GM18517 (cell line): Measurements from ENCODE around the gene PALM3.

Source experiments
- ATAC-seq: cut with Tn5 transposase; IDR thresholded peaks from one replicate; pipeline ENCODE4 v1.9.1; 2021; ENCODE audit warnings: mild to moderate bottlenecking, moderate library complexity; ENCODE audit not compliant: unreplicated experiment

Gene PALM3, protein sequence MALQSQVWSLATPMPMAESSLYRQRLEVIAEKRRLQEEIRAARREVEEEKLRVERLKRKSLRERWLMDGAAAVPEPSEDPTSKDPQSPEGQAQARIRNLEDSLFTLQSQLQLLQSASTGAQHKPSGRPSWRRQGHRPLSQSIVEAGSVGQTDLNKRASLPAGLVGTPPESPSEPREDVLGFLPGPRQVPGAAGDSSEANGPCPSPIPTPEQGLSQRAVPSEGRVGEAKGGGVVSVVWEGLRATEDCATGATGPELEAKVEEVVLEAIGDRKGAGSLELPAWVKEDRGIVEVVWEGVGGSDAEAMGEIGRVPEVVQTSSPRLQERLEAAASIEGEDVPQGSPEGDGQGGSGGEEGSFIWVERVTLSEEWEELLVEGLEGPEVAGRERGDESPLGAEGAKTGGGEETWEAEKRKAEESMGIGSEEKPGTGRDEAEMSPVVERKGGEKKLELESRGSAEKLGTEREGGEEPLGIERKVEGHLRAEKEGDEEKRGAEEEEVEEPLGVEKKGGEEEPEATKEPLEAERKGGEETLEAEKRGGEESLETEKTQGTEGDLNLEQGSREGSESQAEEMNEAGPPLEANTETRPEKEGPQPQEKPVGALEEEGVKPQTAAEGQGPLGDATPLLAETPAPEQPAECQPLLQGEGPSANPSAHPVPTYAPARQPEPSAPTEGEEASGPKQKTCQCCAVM

GRCh38 chr19:14061751-14062557, at the start of gene PALM3:
PALM3 (minus strand) TSS chr19:14062076; CDS start chr19:14061980, 96 bp downstream.
- ATAC-seq: no peak

DNA sequence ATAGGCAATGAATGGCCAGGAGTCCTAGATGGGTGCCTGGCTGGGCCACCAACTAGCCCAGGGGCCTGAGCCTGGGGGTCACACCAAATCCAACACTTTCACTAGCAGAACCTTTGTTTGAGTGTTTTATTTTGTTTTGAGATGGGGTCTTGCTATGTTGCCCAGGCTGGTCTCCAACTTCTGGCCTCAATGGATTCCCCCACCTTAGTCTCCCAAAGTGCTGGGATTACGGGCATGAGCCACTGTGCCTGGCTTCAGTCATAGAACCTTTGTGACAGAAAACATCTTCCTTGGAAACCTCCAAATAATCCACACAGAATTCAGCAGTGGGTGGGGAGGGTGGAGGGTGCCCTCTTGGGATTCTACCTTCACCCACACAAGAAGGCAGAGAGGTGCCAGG, 49.6 kb upstream of the PALM3 start:
- ATAC-seq: no peak

- ATAC-seq: no peak
Measured at GRCh38 chr19:14110650-14111049, 48.8 kb upstream of the PALM3 start.

GRCh38 chr19:14107581-14108461, 45.9 kb upstream of the PALM3 start:
- ATAC-seq: no peak

DNA sequence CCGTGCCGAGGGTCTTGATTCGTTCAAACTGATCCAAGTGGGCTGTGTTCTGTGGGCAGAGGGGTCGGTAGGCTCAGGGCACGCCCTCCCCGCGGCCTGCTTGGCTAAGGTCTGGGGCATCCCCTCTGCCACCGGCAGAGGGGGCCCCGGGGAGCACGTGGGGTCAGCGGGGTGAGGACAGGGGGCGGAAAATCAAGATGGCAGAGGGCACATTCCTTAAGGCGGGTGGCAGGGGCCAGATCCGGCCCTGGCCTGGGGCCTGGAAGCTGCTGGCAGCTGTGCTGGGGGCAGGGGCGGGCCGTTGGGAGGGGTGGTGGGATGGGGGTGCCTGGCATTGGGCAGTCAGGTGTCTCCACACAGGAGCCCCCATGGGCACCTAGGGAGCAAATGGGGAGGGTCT, 45.0 kb upstream of the PALM3 start:
- ATAC-seq: no peak

- no peak for ATAC-seq
Measured at GRCh38 chr19:14105680-14106079, 43.8 kb upstream of the PALM3 start.

DNA sequence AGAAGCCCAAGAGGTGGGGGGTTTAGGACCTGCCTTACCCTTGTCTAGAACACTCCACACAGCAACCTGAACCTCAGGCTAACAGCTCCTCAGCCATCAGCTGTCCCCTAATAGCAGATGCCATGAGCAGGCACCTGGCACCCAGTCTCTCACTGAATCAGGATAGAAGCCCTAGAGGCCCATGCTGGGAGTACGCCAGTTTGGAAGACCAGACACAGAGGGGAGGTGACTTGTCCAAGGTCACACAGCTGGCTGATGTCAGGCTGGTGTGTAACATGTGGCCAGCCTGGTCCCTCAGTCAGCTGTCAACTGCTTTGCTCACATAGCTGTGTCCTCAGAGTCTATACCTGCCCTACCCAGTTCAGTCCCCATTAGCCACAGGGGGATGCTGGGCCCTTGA, 41.4 kb upstream of the PALM3 start:
- no peak for ATAC-seq

DNA sequence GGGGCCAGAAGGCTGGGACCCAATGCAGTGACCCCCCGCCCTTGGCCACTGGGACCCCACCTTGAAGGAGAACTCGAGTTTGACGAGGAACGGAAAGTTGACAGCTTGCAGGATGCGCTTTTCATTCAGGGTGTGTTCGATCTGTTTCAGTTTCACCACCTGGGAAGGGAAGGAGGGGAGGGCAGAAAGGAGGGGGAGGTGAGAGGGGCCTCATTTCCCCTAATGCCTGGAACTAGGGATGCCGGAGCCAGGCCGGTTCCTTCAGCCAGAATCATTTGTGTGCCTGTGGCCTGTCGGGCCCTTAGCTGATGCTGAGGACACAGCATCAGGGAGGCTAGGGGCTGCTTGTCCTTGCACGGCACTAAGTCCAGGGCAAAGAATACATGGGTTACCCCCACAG, 40.9 kb upstream of the PALM3 start:
- ATAC-seq: no peak

GRCh38 chr19:14102102-14102696, 40.3 kb upstream of the PALM3 start:
- no peak for ATAC-seq

- no peak for ATAC-seq
Measured at GRCh38 chr19:14101003-14101545, 39.2 kb upstream of the PALM3 start.

GRCh38 chr19:14097532-14098151, 35.8 kb upstream of the PALM3 start:
- ATAC-seq: no peak

GRCh38 chr19:14096272-14096992, 34.6 kb upstream of the PALM3 start:
- no peak for ATAC-seq

DNA sequence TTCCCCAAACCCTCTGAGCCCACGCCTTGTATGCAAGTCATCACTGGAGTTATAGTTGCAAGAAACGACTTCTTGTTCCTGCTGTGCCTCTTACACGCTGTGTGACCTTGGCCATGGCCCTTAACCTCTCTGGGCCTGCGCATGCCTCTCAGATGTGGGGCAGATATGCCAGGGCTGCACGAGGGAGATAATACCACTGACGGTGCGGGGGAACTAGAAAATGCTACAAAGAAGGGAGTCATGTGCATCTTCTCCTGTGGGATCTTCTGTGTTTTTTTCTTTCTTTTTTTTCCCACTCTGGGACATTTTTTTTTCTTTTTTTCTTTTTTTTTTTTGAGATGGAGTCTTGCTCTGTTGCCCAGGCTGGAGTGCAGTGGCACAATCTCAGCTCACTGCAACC, 33.0 kb upstream of the PALM3 start:
- no peak for ATAC-seq

- no peak for ATAC-seq
Measured at GRCh38 chr19:14093117-14093823, 31.4 kb upstream of the PALM3 start.

- no peak for ATAC-seq
Measured at GRCh38 chr19:14091813-14092462, 30.1 kb upstream of the PALM3 start.

DNA sequence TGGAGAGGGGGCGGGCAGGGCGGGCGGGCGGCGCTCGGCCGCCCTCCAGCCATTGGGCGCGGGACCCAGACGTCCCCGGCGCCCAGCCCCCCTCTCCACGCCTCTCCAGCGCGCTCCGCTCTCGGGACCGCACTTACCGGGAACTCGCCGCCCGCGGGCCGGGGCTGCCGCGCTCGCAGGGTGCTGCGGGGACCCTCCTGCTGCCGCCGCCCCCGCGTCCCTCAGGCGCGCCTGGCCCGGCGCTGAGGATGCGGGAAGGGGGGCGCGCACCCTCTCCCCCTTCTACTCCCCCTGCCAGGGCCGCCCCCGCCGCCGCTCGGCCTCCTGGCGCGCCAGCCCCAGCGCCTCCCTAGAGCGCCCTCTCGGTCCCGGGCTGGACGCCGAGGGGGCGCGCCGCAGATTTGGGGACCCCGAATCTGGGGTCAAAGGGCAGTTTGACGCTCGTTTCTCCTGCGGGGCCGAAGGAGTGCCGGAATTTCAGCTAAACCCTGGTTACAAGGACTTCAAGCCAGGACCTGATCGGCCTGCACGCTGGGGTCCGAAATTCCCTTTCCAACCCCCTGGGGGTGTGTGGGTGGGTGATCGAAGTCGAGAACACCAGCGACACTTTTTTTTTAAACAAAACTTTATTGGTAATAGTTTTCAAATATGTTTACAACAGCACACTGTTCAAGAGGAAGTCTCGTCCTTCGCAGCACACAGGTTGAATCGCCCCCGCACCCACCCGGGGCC, 29.4 kb upstream of the PALM3 start:
- peak; percentile 51 for ATAC-seq

GRCh38 chr19:14090509-14091080, 28.7 kb upstream of the PALM3 start, which contains the start of gene SAMD1:
SAMD1 (minus strand) TSS chr19:14090751.
- ATAC-seq: no peak
